GM19463 (cell line): ENCODE measurements around the gene NUP155.
"Not testable (repeated sequence)": the region's sequence is repeated elsewhere in the genome, so short reads cannot be mapped to it uniquely, and the experiment has no call there.

Source experiments
- ATAC-seq: cut with Tn5 transposase; IDR thresholded peaks from one replicate; pipeline ENCODE4 v1.9.1; 2021; ENCODE audit warnings: mild to moderate bottlenecking, moderate library complexity; ENCODE audit not compliant: unreplicated experiment

NUP155 gene

GRCh38 chr5:37283214-37283820 is 87.6 kb downstream of the NUP155 start:
- no peak for ATAC-seq

GRCh38 chr5:37275511-37275910 is 95.4 kb downstream of the NUP155 start:
- ATAC-seq, result no peak

- no peak for ATAC-seq
These were observed 98.4 kb downstream of the NUP155 start for GRCh38 chr5:37272511-37272910.

- not testable (repeated sequence) for ATAC-seq
These were observed 102.8 kb downstream of the NUP155 start for GRCh38 chr5:37268100-37268499.

GRCh38 chr5:37255774-37256358 is 115.0 kb downstream of the NUP155 start:
- ATAC-seq, result no peak

- no peak for ATAC-seq
These were observed 116.3 kb downstream of the NUP155 start for GRCh38 chr5:37254581-37254980.

GRCh38 chr5:37251665-37252064 is 119.2 kb downstream of the NUP155 start:
- ATAC-seq, result no peak

- no peak for ATAC-seq
These were observed 121.1 kb downstream of the NUP155 start for GRCh38 chr5:37249815-37250164.

- peak; percentile 85 for ATAC-seq
These were observed 121.7 kb downstream of the NUP155 start, which contains the start of gene CPLANE1 for GRCh38 chr5:37248970-37249814. Gene CPLANE1, minus strand, starts transcription at chr5:37249376. Its CDS starts 1,678 bp downstream, at chr5:37247698.

- no peak for ATAC-seq
These were observed 122.4 kb downstream of the NUP155 start for GRCh38 chr5:37248421-37248969.

- ATAC-seq, result no peak
These were observed 123.4 kb downstream of the NUP155 start for GRCh38 chr5:37247496-37247895.

GRCh38 chr5:37247036-37247435 is 123.9 kb downstream of the NUP155 start:
- ATAC-seq, result no peak
